ENCODE results near the gene CXCR5.
A peak's percentile ranks its signal among the peaks of the same experiment; 100 is the strongest.

The CXCR5 gene

GRCh38 chr11:118911880-118912741 is 28.4 kb downstream of the CXCR5 start:
- H3K27ac ChIP-seq, result peak overlapping the region; percentile 49
- TF ChIP-seq, protein P1, sequence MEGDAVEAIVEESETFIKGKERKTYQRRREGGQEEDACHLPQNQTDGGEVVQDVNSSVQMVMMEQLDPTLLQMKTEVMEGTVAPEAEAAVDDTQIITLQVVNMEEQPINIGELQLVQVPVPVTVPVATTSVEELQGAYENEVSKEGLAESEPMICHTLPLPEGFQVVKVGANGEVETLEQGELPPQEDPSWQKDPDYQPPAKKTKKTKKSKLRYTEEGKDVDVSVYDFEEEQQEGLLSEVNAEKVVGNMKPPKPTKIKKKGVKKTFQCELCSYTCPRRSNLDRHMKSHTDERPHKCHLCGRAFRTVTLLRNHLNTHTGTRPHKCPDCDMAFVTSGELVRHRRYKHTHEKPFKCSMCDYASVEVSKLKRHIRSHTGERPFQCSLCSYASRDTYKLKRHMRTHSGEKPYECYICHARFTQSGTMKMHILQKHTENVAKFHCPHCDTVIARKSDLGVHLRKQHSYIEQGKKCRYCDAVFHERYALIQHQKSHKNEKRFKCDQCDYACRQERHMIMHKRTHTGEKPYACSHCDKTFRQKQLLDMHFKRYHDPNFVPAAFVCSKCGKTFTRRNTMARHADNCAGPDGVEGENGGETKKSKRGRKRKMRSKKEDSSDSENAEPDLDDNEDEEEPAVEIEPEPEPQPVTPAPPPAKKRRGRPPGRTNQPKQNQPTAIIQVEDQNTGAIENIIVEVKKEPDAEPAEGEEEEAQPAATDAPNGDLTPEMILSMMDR (IDR thresholded peaks at IDR 0.05), result no peak
- no peaks in the 10 kb centered on the region for H3K9me3 ChIP-seq (ENCODE audit: control insufficient read depth, low read length)
- H3K4me2 ChIP-seq (ENCODE audit: low read length), result peak overlapping the region; percentile 12
- H3K4me3 ChIP-seq (ENCODE audit: low read depth, low read length), result no peak overlapping the region
- H2AFZ ChIP-seq, result no peak overlapping the region
- no peaks in the 10 kb centered on the region for H3K36me3 ChIP-seq (ENCODE audit: control insufficient read depth, insufficient read depth, low read length)
- no peaks in the 10 kb centered on the region for H3K27me3 ChIP-seq (ENCODE audit: control insufficient read depth, insufficient read depth, low read length)
- peaks cover 11% of the 10 kb centered on the region for H3K4me1 ChIP-seq
- peaks cover 2% of the 10 kb centered on the region for H3K79me2 ChIP-seq
- no peak overlapping the region for H3K9ac ChIP-seq

DNA sequence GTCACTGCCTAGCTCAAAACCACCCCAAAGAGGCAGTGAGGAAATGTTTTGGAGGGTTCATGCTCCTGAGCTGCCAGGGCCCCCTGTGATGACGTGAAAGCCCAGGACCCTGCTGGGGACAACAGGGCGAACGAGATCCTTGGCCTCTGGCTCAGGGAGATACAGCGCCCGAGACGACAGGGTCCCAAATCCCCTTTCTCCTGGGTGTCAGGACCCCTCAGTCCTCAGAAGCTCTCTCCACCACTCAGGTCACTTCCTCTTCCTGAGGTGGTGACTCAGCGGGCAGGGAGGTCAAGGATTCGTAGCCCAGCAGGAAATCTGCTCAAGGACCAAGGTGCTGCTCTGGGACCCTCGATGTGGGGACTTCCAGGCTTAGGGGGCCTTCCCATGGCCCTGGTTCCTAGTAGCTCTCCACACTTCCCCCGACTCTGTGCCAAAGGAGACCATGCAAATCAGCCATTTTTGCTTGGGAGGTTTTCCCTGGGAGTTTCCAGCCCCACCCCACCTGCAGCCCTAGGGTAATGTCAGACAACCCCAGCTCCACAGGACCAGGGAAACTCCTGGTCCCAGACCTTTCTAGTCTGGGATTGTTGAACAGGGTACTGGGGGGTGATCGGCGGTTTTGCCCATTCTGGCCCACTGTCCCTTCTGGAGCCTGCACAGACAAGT is 29.2 kb downstream of the CXCR5 start:
- Histone ChIP-seq H3K27me3 (ENCODE audit: control insufficient read depth, insufficient read depth, low read length) (no peaks in the 10 kb centered on the region), H3K9ac (no peak overlapping the region), H3K4me3 (ENCODE audit: low read depth, low read length) (no peak overlapping the region), H3K79me2 (peaks cover 2% of the 10 kb centered on the region), H3K4me2 (ENCODE audit: low read length) (no peak overlapping the region), H3K4me1 (peaks cover 14% of the 10 kb centered on the region), H3K36me3 (ENCODE audit: control insufficient read depth, insufficient read depth, low read length) (no peaks in the 10 kb centered on the region), H3K27ac (peak overlapping the region; percentile 49), H3K9me3 (ENCODE audit: control insufficient read depth, low read length) (no peaks in the 10 kb centered on the region), H2AFZ (no peak overlapping the region)
- TF ChIP-seq, protein P1 (IDR thresholded peaks at IDR 0.05), result no peak

GRCh38 chr11:118913411-118914125 is 29.9 kb downstream of the CXCR5 start:
- no peak overlapping the region for H3K4me3 ChIP-seq (ENCODE audit: low read depth, low read length)
- no peaks in the 10 kb centered on the region for H3K36me3 ChIP-seq (ENCODE audit: control insufficient read depth, insufficient read depth, low read length)
- peaks cover 16% of the 10 kb centered on the region for H3K4me1 ChIP-seq
- H3K9me3 ChIP-seq (ENCODE audit: control insufficient read depth, low read length), result no peaks in the 10 kb centered on the region
- no peak overlapping the region for H2AFZ ChIP-seq
- H3K27ac ChIP-seq, result peak overlapping the region; percentile 24
- peaks cover 2% of the 10 kb centered on the region for H3K79me2 ChIP-seq
- H3K27me3 ChIP-seq (ENCODE audit: control insufficient read depth, insufficient read depth, low read length), result no peaks in the 10 kb centered on the region
- no peak overlapping the region for H3K9ac ChIP-seq
- H3K4me2 ChIP-seq (ENCODE audit: low read length), result peak overlapping the region; percentile 31
- TF ChIP-seq, protein P1 (IDR thresholded peaks at IDR 0.05), result no peak

DNA sequence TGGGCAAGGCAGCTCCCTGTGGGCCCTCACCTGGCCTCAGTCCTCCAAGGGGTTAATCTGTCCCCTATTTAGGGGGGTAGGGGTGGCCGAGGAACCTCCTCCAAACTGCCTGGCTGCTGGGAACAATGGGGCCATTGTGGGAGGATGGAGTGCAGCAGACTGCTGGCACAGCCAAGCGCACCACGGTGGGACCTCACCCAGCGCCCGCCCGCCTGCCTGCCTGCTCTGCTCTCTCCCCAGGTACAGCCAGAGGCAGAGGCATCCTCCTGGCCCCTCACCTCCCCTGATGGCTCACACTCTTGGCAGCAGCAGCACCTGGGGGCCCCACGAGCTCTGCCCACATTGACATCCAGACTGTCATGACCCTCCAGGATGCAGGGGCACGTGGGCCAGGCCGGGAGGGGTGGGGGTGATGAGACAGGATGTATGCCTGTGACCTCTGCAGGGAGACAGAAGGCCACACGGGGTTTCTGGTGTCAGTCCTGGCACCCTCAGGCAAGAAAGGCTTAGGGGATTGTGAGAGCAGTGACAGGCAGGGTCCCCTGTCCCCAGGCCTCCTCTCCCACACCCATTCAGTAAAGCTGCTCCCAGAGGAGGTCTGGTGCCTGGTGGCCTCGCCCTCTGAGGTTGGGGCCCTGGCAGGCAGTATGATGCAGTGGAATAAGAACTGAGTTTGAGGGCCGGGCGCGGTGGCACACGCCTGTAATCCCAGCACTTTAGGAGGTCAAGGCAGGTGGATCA is 30.7 kb downstream of the CXCR5 start:
- TF ChIP-seq, protein P1 (IDR thresholded peaks at IDR 0.05), result no peak
- Histone ChIP-seq H3K4me1 (peaks cover 19% of the 10 kb centered on the region), H3K4me3 (ENCODE audit: low read depth, low read length) (no peak overlapping the region), H3K4me2 (ENCODE audit: low read length) (peak overlapping the region; percentile 31), H3K27me3 (ENCODE audit: control insufficient read depth, insufficient read depth, low read length) (no peaks in the 10 kb centered on the region), H3K9ac (no peak overlapping the region), H3K27ac (peak overlapping the region; percentile 32), H3K79me2 (peaks cover 2% of the 10 kb centered on the region), H2AFZ (no peak overlapping the region), H3K9me3 (ENCODE audit: control insufficient read depth, low read length) (no peaks in the 10 kb centered on the region), H3K36me3 (ENCODE audit: control insufficient read depth, insufficient read depth, low read length) (no peaks in the 10 kb centered on the region)

Data from parathyroid adenoma (tissue), 2 donors.